Skin epidermis (tissue), 12 donors: ENCODE measurements around the gene RPL41.

Experiments used
- H3K27ac ChIP-seq, 21 experiments: fragments of 200-600 bp; sonication (generic) in 11 of 21; one replicate each; pipeline ENCODE4 v1.5.0; 2020; ENCODE audit warnings: mild to moderate bottlenecking in 3 of 21, inconsistent platforms in 2 of 21, moderate library complexity in 2 of 21
- H3K4me3 ChIP-seq, 7 experiments: fragments of 200-600 bp; sonication (generic) in 2 of 7; one replicate each; pipeline ENCODE4 v1.5.0; 2020; ENCODE audit warnings: inconsistent platforms in 2 of 7, mild to moderate bottlenecking in 2 of 7, moderate library complexity in 1 of 7

The RPL41 gene

GRCh38 chr12:56099787-56100186 lies 16.6 kb upstream of the RPL41 start:
- no peak overlapping the region for H3K4me3 ChIP-seq
- peak overlapping the region in 2 of 21 experiments; percentile 16 to 32 for H3K27ac ChIP-seq

GRCh38 chr12:56101045-56101444 lies 15.4 kb upstream of the RPL41 start:
- Histone ChIP-seq H3K27ac (peak overlapping the region in 3 of 21 experiments; percentile 93 to 94 (median 94)), H3K4me3 (no peak overlapping the region)

- Histone ChIP-seq H3K27ac (peak overlapping the region in 12 of 21 experiments; percentile 8 to 98 (median 92)), H3K4me3 (peak overlapping the region in 1 of 7 experiments; percentile 62)
Observed at GRCh38 chr12:56102683-56103065, 13.8 kb upstream of the RPL41 start.

- peak overlapping the region in 20 of 21 experiments; percentile 66 to 98 (median 90) for H3K27ac ChIP-seq
- H3K4me3 ChIP-seq: peak overlapping the region in 6 of 7 experiments; percentile 55 to 89 (median 61)
Observed at GRCh38 chr12:56103066-56103711, 13.2 kb upstream of the RPL41 start.

GRCh38 chr12:56103823-56104108 lies 12.7 kb upstream of the RPL41 start:
- H3K4me3 ChIP-seq: peak overlapping the region; percentile 55 to 89 (median 62)
- H3K27ac ChIP-seq: peak overlapping the region in 20 of 21 experiments; percentile 66 to 98 (median 90)

- H3K27ac ChIP-seq: peak within 1 kb of the TSS; percentile 65 to 98 (median 90)
- peak within 1 kb of the TSS; percentile 55 to 89 (median 62) for H3K4me3 ChIP-seq
Observed at GRCh38 chr12:56104109-56104814, 12.2 kb upstream of the RPL41 start, which contains the start of gene PA2G4. PA2G4 (plus strand) TSS chr12:56104559; CDS start chr12:56104738, 179 bp downstream.

GRCh38 chr12:56104815-56105608 lies 11.4 kb upstream of the RPL41 start:
- Histone ChIP-seq H3K27ac (peak overlapping the region; percentile 65 to 98 (median 90)), H3K4me3 (peak overlapping the region; percentile 55 to 89 (median 62))

- peak overlapping the region; percentile 55 to 89 (median 62) for H3K4me3 ChIP-seq
- peak overlapping the region in 17 of 21 experiments; percentile 66 to 98 (median 91) for H3K27ac ChIP-seq
Observed at GRCh38 chr12:56105609-56105902, 10.9 kb upstream of the RPL41 start.

- H3K27ac ChIP-seq: peak overlapping the region in 2 of 21 experiments; percentile 1 to 95
- no peak overlapping the region for H3K4me3 ChIP-seq
Observed at GRCh38 chr12:56107242-56107641, 9.2 kb upstream of the RPL41 start.

GRCh38 chr12:56110571-56110970 lies 5.9 kb upstream of the RPL41 start:
- Histone ChIP-seq H3K27ac (peak overlapping the region in 8 of 21 experiments; percentile 5 to 59 (median 36)), H3K4me3 (no peak overlapping the region)

GRCh38 chr12:56114084-56114483 lies 2.3 kb upstream of the RPL41 start:
- peak overlapping the region in 3 of 21 experiments; percentile 17 to 92 (median 90) for H3K27ac ChIP-seq
- no peak overlapping the region for H3K4me3 ChIP-seq

GRCh38 chr12:56115329-56115728 lies 1.1 kb upstream of the RPL41 start:
- H3K27ac ChIP-seq: peak overlapping the region in 19 of 21 experiments; percentile 83 to 96 (median 92)
- H3K4me3 ChIP-seq: peak overlapping the region; percentile 59 to 86 (median 76)

- peak overlapping the region; percentile 46 to 96 (median 92) for H3K27ac ChIP-seq
- peak overlapping the region; percentile 59 to 86 (median 76) for H3K4me3 ChIP-seq
Observed at GRCh38 chr12:56117082-56117706, 761 bp downstream of the RPL41 start.

GRCh38 chr12:56117778-56118687 lies 1.6 kb downstream of the RPL41 start, which contains the start of gene ZC3H10:
ZC3H10 (plus strand) TSS chr12:56118266; CDS start chr12:56120563, 2,297 bp downstream.
- Histone ChIP-seq H3K4me3 (peak within 1 kb of the TSS; percentile 59 to 86 (median 76)), H3K27ac (peak within 1 kb of the TSS; percentile 66 to 96 (median 92))

GRCh38 chr12:56118688-56119357 lies 2.4 kb downstream of the RPL41 start:
- Histone ChIP-seq H3K27ac (peak overlapping the region in 20 of 21 experiments; percentile 75 to 92 (median 87)), H3K4me3 (peak overlapping the region; percentile 59 to 86 (median 76))

- Histone ChIP-seq H3K4me3 (peak overlapping the region in 4 of 7 experiments; percentile 72 to 86 (median 80)), H3K27ac (peak overlapping the region in 13 of 21 experiments; percentile 29 to 92 (median 89))
Observed at GRCh38 chr12:56119361-56119796, 2.9 kb downstream of the RPL41 start.

- Histone ChIP-seq H3K27ac (peak overlapping the region in 7 of 21 experiments; percentile 17 to 92 (median 69)), H3K4me3 (no peak overlapping the region)
Observed at GRCh38 chr12:56120158-56120846, 3.9 kb downstream of the RPL41 start.
